Testis (tissue), 3 donors: ENCODE results near the gene STK32A. TPM values are rescaled to one million over a fixed set of nuclear protein-coding genes. Genes with fewer than 3 reads are reported as not detected.

Experiments used
- DNase-seq: peaks from one replicate; pipeline ENCODE4 v3.0.0-alpha.2; 2019
- H3K27ac ChIP-seq, 2 donors: fragments of 200-600 bp; sonication (generic); one replicate each; pipeline ENCODE4 v1.5.1; 2019
- H3K27me3 ChIP-seq: fragments of 200-600 bp; sonication (generic); one replicate; pipeline ENCODE4 v1.5.1; 2019
- H3K36me3 ChIP-seq: fragments of 200-600 bp; sonication (generic); one replicate; pipeline ENCODE4 v1.5.1; 2017; ENCODE audit warnings: low read depth; ENCODE audit errors: missing control alignments
- H3K4me1 ChIP-seq: fragments of 200-600 bp; sonication (generic); one replicate; pipeline ENCODE4 v1.5.1; 2019
- H3K4me3 ChIP-seq, 2 donors: fragments of 200-600 bp; sonication (generic); one replicate each; pipeline ENCODE4 v1.5.1; 2017 to 2019
- H3K9me3 ChIP-seq: fragments of 200-600 bp; sonication (generic); one replicate; pipeline ENCODE4 v1.5.1; 2017
- CTCF ChIP-seq, 3 experiments: fragments of 450-650 bp in 2 of 3; fragments of 200-600 bp in 1 of 3; sonication (generic) in 1 of 3; IDR thresholded peaks; one replicate each; pipeline ENCODE4 v1.5.1; 2016 to 2019; ENCODE audit warnings: antibody characterized with exemption in 3 of 3, mild to moderate bottlenecking in 2 of 3, moderate library complexity in 1 of 3
- POLR2A ChIP-seq: fragments of 450-650 bp; IDR thresholded peaks from one replicate; pipeline ENCODE4 v1.6.1; 2017; ENCODE audit warnings: antibody characterized with exemption, mild to moderate bottlenecking, moderate library complexity
- WGBS, 2 donors: methylation state at CpG; one replicate each; pipeline ENCODE4 v1.1.5; 2018; 5-methylcytosine and 5-hydroxymethylcytosine counted together
- intact Hi-C: fragments of 100-400 bp; cut with DNase I; formaldehyde crosslinking; loops from one replicate; pipeline ENCODE4 v1.15.1; 2023; ENCODE audit warnings: low total_unique reads
- polyA plus RNA-seq: library from polyadenylated mRNA; stranded (reverse); fragments of 350-450 nt; fragmentation: Illumina TruSeq; extraction: RNeasy Lipid Tissue Mini Kit (QIAGEN cat#74804); gene quantifications from one replicate; pipeline ENCODE4 v1.2.3, GENCODE V29; 2014; ENCODE audit warnings: low read depth, low replicate concordance; ENCODE audit not compliant: insufficient read depth
- total RNA-seq, 2 donors: library from RNA; depleted of rRNA; stranded (reverse); fragments of >200 nt; gene quantifications; one replicate each; pipeline ENCODE4 v1.2.3, GENCODE V29; 2016

Gene STK32A
- total and polyA plus RNA-seq, 3 donors from 2014 or later, result 3.9 to 7.9 (median 6.0) TPM

GRCh38 chr5:147341345-147341744, 106.5 kb downstream of the STK32A start:
- H3K4me3 ChIP-seq, result no peak overlapping the region
- TF ChIP-seq CTCF (IDR thresholded peaks at IDR 0.05) (no peak), POLR2A (no peak)
- H3K36me3 ChIP-seq, result no peaks in the 10 kb centered on the region
- no peak for DNase-seq
- no peaks in the 10 kb centered on the region for H3K4me1 ChIP-seq
- no peak overlapping the region for H3K27ac ChIP-seq
- no peaks in the 10 kb centered on the region for H3K27me3 ChIP-seq
- intact Hi-C loops, result no loop called here
- H3K9me3 ChIP-seq, result no peaks in the 10 kb centered on the region

GRCh38 chr5:147344861-147345260, 110.0 kb downstream of the STK32A start:
- Histone ChIP-seq H3K36me3 (no peaks in the 10 kb centered on the region), H3K27ac (no peak overlapping the region), H3K4me3 (no peak overlapping the region), H3K9me3 (no peaks in the 10 kb centered on the region), H3K4me1 (no peaks in the 10 kb centered on the region), H3K27me3 (no peaks in the 10 kb centered on the region)
- WGBS, 2 donors, result 0 to 42% methylated on average over 1 of the region's 1 CpG
- no peak for DNase-seq
- TF ChIP-seq POLR2A (no peak), CTCF (IDR thresholded peaks at IDR 0.05) (no peak)
- intact Hi-C loops, result no loop called here

- Histone ChIP-seq H3K9me3 (no peaks in the 10 kb centered on the region), H3K27me3 (no peaks in the 10 kb centered on the region), H3K4me3 (no peak overlapping the region), H3K36me3 (no peaks in the 10 kb centered on the region), H3K27ac (no peak overlapping the region), H3K4me1 (no peaks in the 10 kb centered on the region)
- TF ChIP-seq CTCF (IDR thresholded peaks at IDR 0.05) (no peak), POLR2A (no peak)
- intact Hi-C loops, result no loop called here
- WGBS, 2 donors, result 73% methylated on average over 5 of the region's 5 CpGs
- no peak for DNase-seq
Observed at GRCh38 chr5:147346006-147346561, 111.3 kb downstream of the STK32A start.

- no peak for DNase-seq
- H3K27me3 ChIP-seq, result no peaks in the 10 kb centered on the region
- no peak overlapping the region for H3K4me3 ChIP-seq
- no peaks in the 10 kb centered on the region for H3K9me3 ChIP-seq
- intact Hi-C loops, result no loop called here
- no peaks in the 10 kb centered on the region for H3K36me3 ChIP-seq
- H3K4me1 ChIP-seq, result no peaks in the 10 kb centered on the region
- TF ChIP-seq CTCF (IDR thresholded peaks at IDR 0.05) (no peak), POLR2A (no peak)
- 93 to 95% methylated on average over 2 of the region's 2 CpGs for WGBS, 2 donors
- H3K27ac ChIP-seq, result no peak overlapping the region
Observed at GRCh38 chr5:147348046-147348445, 113.2 kb downstream of the STK32A start.

GRCh38 chr5:147348451-147348850, 113.6 kb downstream of the STK32A start:
- 92 to 93% methylated on average over 5 of the region's 5 CpGs for WGBS, 2 donors
- Histone ChIP-seq H3K27ac (no peak overlapping the region), H3K4me3 (no peak overlapping the region), H3K9me3 (no peaks in the 10 kb centered on the region), H3K27me3 (no peaks in the 10 kb centered on the region), H3K36me3 (no peaks in the 10 kb centered on the region), H3K4me1 (no peaks in the 10 kb centered on the region)
- no peak for TF ChIP-seq POLR2A
- no peak for TF ChIP-seq CTCF (IDR thresholded peaks at IDR 0.05)
- intact Hi-C loops, result no loop called here
- no peak for DNase-seq
